ENCODE results near the gene FAM50B.

Gene FAM50B, protein sequence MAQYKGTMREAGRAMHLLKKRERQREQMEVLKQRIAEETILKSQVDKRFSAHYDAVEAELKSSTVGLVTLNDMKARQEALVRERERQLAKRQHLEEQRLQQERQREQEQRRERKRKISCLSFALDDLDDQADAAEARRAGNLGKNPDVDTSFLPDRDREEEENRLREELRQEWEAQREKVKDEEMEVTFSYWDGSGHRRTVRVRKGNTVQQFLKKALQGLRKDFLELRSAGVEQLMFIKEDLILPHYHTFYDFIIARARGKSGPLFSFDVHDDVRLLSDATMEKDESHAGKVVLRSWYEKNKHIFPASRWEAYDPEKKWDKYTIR

DNA sequence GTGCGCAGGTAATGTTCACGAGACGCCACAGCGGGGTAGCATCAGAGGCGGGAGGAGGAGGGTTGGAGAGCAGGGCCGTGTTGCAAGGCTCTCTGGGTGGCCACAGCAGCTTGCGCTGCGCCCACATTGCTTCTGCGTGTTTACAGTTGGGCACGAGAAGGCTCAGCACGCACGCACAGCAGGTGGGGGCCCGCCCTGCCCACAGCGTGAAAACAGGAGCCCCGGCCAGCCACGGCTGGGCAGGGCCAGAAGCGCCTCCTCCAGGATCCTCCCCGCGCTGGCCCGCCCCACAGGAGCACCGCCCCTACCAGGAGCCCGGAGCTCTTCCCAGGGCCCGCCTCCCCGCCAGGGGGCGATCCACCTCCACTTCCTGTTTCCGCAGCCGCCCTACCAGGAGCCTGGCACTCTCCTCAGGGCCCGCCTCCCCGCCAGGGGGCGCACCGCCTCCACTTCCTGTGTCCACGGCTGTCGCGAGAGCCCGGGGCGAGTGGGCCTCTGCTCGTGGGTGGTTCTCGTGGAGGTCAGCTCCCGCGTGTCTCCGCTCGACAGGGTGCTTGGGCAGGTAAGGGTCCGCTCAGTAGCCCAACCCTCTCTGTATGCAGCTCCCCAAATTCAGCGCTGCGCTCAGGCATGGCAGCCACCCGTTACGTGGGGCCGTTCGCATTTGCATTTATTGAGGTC, at the start of gene FAM50B:
Gene FAM50B (plus strand): TSS at position 449 of the 681 bp plus-strand sequence. CDS start 439 bp downstream, outside the sequence.
- peak; percentile 85 to 87 for DNase-seq (ENCODE audit: low read depth in 2 of 2)

DNA sequence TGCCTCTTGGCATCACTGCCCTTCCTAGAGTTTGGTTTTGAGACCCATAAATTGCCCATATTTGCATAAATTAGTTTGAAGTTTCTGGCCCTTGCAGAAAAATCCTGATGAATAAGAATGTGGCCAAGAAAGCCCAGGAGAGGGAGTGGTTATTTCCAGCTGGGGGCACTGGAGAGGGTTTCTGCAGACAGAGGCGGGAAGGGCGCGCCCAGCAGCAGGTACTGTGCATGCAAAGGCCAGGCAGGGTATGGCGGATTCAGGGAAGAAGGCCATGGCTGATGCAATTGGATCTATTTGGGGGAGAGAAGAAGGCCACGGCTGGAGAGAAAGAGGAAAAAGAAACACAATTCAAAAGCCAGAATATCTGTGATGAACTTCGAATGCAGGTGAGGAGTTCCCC, 49.5 kb upstream of the FAM50B start:
- DNase-seq (ENCODE audit: low read depth in 2 of 2): no peak

DNA sequence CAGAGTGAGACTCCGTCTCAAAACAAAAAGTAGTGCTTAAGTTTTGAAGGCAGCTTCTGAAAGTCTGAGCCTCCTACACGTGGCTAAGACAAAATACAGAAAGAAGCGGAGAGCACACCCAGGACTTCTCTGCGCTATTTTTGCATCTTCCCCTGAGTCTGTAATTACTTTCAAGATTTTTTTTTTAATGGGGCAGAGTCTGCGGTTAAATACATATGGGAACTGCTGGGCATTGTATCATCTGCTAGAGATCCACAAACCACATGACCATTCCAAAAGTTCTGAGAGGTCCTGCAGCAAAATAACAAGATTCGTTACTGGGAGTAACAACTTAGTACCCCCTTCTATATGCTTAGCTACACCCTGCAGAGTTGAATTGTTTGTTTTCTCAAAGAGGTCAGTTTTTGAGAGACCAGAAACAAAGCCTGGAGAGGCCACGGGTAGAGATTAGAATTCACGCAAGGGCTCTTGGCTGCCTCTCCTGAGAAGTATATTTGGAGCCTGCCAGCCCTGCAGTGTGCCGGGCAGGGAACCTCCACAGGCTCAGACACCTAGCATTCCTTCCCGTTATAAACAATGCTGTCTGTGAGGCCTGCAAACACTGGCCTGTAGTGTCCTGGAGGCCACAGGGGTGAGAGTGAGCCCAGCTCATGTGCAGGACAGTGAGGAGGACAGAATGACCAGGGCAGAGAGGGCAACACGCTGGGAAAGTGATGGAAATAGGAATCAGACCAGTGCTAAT, 48.2 kb upstream of the FAM50B start:
- DNase-seq (ENCODE audit: low read depth in 2 of 2): no peak

DNA sequence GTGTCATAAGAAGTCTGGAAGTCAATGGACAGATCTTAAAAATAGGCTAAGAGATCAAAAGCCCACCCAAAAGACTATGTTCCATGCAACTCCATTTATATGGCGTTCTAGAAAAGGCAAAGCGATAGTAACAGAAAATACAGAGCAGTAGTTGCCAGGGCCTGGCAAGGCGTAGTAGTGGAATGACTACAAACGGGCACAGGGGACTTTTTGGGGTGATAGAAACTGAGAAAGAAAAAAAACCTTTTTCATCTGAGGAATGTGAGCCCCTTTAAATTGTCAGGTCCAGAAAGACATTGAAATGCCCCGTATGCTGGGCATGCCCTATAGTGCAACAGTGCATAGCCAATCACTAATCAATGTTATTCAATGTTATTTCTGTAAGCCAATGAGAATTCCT, 47.2 kb upstream of the FAM50B start:
- DNase-seq (ENCODE audit: low read depth in 2 of 2): no peak

DNA sequence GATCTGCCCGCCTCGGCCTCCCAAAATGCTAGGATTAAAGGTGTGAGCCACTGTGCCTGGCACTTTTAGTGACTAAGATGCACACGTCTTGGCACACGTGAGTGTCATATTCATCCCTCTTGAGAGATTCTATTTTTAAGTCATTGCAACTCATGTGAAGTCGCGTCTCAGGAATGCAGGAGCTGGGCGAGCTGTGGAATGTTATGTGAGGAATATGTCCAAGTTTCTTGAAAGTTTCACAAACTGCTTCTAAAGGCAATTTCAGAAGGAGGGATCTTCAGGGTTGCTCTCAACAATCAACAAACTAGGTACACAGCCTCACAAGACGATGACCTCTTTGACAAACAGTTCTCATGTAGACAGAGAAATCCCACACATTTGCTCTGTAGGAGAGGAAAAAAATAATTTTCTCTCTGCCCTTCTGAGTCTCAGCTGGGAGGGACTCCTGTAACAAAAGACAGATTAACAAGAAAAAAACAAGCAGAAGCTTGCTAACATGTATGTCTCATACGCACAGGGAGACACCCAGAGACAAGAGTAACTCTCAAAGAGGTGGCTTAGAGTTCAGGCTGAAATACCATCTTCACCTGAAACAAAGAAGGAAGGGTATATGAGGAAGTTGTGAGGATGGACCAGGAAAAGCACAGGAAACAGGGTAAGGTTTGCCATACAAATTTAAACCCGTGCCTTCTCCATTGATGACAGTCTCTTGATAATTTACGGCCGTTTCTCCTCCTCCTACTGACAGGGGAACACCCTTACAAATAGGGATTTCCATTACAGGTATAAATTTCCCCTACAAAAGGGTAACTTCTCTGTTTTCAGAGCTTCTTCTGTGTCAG, 45.3 kb upstream of the FAM50B start:
- DNase-seq (ENCODE audit: low read depth in 2 of 2): no peak

DNA sequence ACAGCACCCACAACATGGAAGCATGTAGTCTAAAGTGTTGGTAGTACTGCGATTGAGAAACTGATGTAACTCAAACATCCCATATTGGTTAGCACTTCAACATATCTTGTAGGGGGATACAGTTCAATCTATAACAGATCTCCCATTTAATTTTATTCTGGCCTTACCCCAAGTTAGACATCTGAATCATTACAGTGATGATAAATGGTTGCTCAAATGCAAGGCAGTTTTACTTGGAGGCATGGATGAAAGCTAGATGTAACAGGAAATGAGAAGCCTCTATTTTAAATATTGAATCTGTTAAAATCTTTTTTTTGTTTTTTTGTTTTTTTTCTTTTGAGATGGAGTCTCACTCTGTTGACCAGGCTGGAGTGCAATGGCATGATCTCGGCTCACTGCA, 44.2 kb upstream of the FAM50B start:
- DNase-seq (ENCODE audit: low read depth in 2 of 2): no peak

DNA sequence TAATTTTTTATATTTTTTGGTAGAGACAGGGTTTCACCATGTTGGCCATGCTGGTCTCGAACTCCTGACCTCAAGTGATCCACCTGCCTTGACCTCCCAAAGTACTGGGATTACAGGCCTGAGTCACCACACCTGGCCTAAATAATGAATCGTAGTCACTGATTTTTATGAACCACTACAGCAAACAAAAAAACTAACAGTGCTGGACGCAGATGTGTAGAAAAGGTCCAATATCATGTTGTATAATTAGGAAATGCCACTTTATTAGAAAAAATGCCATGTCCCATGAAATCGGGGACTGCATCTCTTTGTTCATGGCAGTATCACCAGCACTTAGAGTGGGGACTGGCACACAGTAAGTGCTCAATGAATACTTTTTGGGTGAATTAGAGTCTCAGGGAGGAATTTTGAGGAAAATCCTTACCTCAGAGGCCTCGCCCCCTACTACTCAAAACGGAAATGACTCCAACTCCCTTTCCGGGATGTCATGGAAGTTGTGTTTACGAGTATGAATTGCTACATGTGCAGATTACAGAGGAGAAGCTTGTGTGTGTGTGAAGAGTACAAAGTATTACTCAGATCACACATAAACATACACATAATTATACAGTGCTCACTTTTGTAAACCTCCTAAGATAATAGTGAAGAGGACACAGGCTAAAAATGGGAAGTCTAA, 43.6 kb upstream of the FAM50B start:
- no peak for DNase-seq (ENCODE audit: low read depth in 2 of 2)

DNA sequence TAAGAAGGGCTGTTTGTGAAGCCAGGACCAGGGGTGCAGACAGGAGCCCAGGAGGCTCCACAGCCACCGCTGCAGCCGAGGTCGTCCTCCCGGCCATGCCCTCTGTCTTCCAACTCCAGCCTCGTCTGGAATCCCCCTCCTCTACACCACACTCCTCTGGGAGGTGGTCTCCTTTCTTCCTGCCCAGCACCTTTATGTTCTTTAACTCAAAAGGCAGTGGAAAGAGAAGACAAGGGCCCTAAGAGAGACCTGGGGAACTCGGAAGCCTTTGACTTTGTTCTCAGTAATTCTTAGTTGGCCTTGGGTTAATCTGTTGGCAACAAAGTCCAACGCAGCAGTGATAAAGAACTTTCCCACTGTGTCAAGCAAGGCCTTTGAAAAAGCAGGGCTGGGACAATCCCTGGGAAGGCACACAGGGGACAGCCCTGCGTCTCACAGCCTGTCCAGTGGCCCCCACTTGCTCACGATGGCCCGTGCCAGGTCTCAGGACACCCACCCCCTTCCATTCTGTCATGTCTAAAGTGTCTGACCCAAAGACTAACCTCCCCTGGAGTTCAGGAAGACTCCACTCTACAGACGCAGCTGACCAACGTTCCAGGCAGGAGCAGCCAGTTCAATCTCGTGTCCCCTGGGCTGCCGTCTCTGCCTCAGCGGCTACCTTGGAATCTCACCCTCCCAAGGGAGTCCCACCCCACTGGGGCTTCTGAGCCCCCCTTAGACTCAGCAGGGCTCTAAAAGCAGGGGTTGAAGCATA, 42.8 kb upstream of the FAM50B start:
- DNase-seq (ENCODE audit: low read depth in 2 of 2): no peak

DNA sequence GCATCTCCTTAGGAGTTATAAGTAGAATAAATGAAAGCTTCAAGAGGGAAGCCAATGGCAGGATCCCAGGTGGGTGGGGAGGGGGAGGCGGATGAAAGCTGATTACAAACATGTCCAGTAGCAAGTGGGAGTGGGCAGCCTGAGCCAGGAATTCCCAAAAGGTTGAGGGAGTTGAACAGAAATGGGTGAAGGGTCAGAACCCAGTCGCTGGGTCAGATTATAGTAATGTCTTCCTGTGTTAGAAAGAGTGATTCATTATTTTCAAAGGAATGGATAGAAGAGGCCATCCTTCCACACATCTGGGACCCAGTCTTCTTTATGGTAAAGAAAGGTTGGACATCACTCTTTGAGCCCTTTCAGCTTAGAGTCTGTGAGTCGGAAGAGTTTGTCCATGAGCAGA, 41.0 kb upstream of the FAM50B start:
- DNase-seq (ENCODE audit: low read depth in 2 of 2): no peak

DNA sequence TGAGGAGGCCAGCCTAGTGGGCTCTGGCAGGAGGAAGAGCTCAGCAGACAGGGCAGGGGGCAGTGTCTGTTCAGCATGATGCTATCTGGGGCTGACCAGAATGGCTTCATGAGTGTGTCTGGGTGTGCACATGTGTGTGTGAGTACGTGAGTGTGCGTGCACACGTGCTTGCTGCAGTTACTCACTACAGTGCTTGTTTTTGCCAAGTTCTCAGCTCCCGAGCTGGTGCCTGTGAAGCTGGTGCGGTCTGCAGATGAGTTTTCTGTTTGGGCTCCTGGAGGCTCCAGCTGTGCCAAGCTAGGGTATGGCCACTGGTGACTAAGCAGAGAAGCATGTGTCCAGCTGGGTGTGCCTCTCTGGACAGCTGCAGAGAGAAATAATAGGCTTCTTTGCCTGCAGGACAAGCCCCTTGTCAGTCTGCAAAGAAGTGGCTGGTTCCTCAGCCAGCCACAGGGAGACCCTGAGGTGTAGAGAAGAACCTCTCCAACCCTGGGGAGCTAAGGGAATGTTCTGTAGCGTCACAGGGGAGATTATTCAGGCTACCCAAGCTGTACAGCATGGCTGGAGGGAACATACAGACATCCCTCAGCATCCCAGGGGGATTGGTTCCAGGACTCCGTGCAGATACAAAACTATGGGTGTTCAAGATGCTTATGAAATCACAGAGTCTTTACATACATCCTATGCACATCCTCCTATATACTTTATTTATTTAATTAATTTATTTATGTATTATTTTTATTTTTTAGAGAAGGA, 40.2 kb upstream of the FAM50B start:
- DNase-seq (ENCODE audit: low read depth in 2 of 2): no peak

DNA sequence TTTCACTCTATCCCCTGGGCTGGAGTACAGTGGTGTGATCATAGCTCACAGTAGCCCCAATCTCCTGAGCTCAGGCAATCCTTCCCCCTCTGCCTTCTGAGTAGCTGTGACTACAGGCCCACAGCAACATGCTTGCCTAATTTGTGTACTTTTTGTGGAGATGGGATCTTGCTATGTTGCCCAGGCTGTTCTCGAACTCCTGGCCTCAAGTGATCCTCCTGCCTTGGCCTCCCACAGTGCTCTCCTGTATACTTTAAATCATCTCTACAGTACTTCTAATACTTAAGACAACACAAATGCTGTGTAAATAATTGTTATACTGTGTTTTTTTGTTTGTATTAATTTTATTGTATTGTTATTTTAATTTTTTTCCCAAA, 39.7 kb upstream of the FAM50B start:
- no peak for DNase-seq (ENCODE audit: low read depth in 2 of 2)

DNA sequence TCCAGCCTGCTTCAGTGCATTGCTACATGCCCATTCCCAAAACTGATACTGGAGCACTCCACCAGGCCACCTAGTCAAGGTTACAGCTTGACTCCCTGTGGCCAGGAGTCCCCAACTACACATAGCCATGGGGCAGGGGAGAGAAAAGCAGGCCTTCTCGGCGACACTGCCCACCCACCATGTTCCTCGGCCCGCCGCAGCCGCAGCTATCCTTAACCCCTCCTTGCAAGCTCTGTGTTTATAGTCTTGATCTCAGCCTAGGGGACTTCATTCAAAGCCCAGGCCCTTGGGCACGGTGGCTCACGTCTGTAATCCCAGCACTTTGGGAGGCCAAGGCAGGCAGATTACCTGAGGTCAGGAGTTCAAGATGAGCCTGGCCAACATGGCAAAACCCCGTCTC, 39.2 kb upstream of the FAM50B start:
- no peak for DNase-seq (ENCODE audit: low read depth in 2 of 2)

DNA sequence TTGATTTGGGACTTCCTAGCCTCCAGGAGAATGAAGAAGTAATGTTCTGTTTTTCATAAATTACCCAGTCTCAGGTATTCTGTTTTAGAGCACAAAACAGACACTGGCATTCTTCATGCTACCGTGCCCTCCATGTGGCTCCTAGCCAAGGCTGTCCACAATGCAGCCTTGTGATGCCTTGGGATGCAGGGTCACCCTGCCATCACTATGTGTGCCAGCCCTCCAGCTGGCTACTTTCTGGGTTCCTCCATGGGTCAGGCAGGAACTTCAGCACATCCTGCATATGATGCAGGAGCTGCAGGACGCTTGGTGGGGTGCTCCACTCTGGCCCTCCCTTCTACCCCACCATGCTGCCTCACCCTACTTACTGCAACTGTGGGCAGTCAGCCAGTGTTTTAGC, 38.0 kb upstream of the FAM50B start:
- no peak for DNase-seq (ENCODE audit: low read depth in 2 of 2)

DNA sequence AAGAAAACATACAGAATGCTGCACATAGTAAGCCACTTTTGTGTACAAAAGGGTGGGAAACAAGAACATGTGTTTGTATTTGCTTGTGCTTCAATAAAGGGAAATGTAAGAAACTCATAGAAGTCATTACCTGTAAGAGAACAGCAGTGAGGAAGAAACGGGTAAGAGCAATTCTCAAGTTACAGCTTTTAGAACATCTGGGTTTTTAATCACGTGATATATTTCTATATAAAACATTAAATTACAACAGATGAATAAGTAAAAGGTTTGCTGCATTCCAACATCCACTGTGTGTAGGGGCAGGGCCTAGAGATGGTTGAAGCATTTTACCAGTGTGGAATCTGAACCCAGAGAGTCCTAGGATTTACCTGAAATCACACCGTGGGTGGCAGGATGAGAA, 36.6 kb upstream of the FAM50B start:
- DNase-seq (ENCODE audit: low read depth in 2 of 2): no peak

DNA sequence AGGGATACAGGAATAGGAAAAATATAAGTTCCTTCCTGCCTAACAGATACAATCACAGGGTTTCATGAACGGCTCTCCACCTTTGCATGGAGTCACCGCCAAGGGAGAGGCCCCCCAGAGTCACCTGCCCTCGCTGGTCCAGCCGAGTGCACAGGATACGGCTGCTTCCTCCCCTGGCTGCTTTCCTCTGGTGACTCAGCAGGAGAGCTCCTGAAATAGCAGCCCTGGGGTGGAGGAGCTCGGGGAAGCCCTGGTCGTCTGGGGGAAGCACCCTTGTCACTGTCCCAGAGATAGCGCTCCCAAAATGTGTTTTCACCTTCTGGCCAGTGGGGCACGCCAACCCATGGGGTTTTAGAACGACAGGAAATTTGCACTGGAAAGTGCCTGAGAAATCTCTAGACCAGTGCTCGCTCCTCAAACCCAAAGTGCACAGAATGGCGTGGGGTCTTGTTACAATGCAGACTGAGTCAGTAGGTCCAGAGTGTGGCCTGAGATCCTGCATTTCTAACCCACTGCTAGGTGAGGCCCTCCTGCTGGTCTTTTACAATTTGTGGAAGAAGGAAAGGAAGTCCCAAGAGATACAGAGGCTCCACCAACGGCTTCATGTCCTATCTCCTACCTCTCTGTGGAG, 35.9 kb upstream of the FAM50B start:
- no peak for DNase-seq (ENCODE audit: low read depth in 2 of 2)

DNA sequence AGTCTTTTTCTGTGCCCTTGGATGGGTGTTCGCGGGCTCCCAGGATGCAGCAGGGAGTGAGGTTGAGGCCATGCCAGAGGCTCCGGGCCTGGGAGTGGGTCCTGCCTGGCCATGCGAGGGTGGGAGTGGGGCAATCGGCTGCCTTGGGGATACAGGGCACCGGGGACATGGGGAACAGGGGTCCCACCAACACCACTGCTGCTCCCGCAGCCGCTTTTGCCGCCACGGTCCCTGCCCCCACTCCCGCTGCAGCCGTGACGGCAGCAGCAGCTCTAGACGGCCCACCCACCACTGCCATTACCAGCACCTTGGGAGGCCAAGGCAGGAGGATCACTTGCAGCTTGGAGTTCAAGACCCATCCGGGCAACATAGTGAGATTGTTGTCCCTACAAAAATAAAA, 35.3 kb upstream of the FAM50B start:
- DNase-seq (ENCODE audit: low read depth in 2 of 2): no peak

DNA sequence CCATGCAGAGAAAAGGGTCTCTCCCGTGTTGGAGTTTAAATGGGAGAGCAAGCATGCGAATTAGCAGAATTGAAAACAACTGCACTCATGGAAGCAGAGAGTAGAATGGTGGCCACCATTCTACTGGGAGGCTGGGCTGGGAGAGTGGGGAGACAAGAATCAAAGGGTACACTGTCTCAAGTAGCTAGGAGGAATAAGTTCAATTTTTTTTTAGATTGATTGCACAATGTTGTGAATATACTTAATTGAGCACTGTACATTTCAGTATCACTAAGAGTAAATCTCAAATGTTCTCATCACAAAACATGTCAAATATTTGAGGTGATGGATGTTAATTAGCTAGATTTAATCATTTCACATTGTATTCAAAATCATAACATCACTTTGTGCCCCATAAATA, 34.6 kb upstream of the FAM50B start:
- DNase-seq (ENCODE audit: low read depth in 2 of 2): no peak

DNA sequence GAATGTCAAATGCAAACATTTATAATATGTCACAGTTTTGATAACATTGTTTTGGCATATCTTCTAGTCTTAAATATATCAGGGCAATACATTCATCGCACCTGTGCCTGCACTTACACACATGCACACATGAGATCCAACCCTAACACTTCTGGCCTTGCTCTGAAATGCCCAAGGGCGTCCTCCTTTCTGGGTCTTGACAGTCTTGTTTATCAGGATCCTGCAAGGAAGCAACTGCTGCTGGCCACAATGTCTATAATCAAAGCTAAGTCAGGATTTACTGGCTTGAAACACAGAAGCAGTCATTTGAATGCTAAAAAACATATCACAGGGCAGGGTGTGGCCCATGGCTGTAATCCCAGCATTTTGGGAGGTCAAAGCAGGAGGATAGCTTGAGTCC, 32.9 kb upstream of the FAM50B start:
- no peak for DNase-seq (ENCODE audit: low read depth in 2 of 2)

Data from stimulated activated CD4-positive, alpha-beta T cell treated with anti-CD3 and anti-CD28 coated beads, Interleukin-1b, Interleukin-23, amount 100 ng/mL, for 4 hours (primary cell).